IMR-90 (cell line): Measurements from ENCODE around the gene CDC6. TPM values are rescaled to one million over a fixed set of nuclear protein-coding genes. Genes with fewer than 3 reads are reported as not detected.

Experiments
- ATAC-seq: fragments of 200-7000 bp; cut with Tn5 transposase; 2 replicates; pipeline ENCODE4 v1.9.1; 2020; ENCODE audit warnings: low read depth, mild to moderate bottlenecking, moderate library complexity
- BruUV-seq: library from RNA; stranded (reverse); fragments of 400-500 nt; replicated peaks from 2 replicates; lab custom pipeline; 2021; lab: Mats Ljungman, UMichigan
- CTCF ChIA-PET: fragments of 300-600 bp; formaldehyde crosslinking; extraction: SDS; loops from one replicate; lab custom pipeline; 2021; ENCODE audit warnings: antibody characterized with exemption; lab: Yijun Ruan, JAX
- POLR2A ChIA-PET: fragments of 300-600 bp; sonication (Branson Sonifier 250); formaldehyde crosslinking; loops from one replicate; lab custom pipeline; 2022; ENCODE audit warnings: antibody characterized with exemption; ENCODE audit not compliant: unreplicated experiment; lab: Charles Lee
- DNase-seq: peaks from one replicate; pipeline ENCODE4 v3.0.0; 2013
- H2AFZ ChIP-seq: replicated peaks from 2 replicates; pipeline ENCODE3; 2013; ENCODE audit warnings: low read length, mild to moderate bottlenecking; ENCODE audit not compliant: poor library complexity
- H2AK5ac ChIP-seq: 2 replicates; pipeline ENCODE4 v1.6.1; 2013; ENCODE audit warnings: low read depth, low read length, inconsistent platforms
- H2AK9ac ChIP-seq: replicated peaks from 2 replicates; pipeline ENCODE3; 2013; ENCODE audit warnings: mild to moderate bottlenecking, low read depth, low read length, moderate library complexity; ENCODE audit not compliant: poor library complexity
- H2BK120ac ChIP-seq: 2 replicates; pipeline ENCODE4 v1.6.1; 2013; ENCODE audit warnings: low read depth, low read length, inconsistent platforms
- H2BK15ac ChIP-seq: 3 replicates; pipeline ENCODE4 v1.6.1; 2013; ENCODE audit warnings: low read depth, low read length, inconsistent platforms
- H2BK20ac ChIP-seq: 2 replicates; pipeline ENCODE4 v1.6.1; 2013; ENCODE audit warnings: low read depth, mild to moderate bottlenecking, inconsistent platforms, low read length, moderate library complexity
- H2BK5ac ChIP-seq: 2 replicates; pipeline ENCODE4 v1.6.1; 2013; ENCODE audit warnings: mild to moderate bottlenecking, low read depth, low read length, inconsistent platforms; ENCODE audit not compliant: poor library complexity, severe bottlenecking
- H3K14ac ChIP-seq: replicated peaks from 2 replicates; pipeline ENCODE4 v1.6.1; 2013; ENCODE audit warnings: low read depth, low read length, inconsistent platforms
- H3K18ac ChIP-seq: 2 replicates; pipeline ENCODE4 v1.6.1; 2013; ENCODE audit warnings: low read depth, low read length, control low read depth
- H3K23ac ChIP-seq: 2 replicates; pipeline ENCODE4 v1.6.1; 2013; ENCODE audit warnings: low read depth, low read length, inconsistent platforms
- H3K27ac ChIP-seq: 2 replicates; pipeline ENCODE4 v1.5.1; 2013; ENCODE audit warnings: mild to moderate bottlenecking, control low read depth, low read length; ENCODE audit not compliant: insufficient read depth
- H3K27me3 ChIP-seq: 2 replicates; pipeline ENCODE4 v1.6.1; 2013; ENCODE audit warnings: low read length; ENCODE audit not compliant: control insufficient read depth, insufficient read depth
- H3K36me3 ChIP-seq: 2 replicates; pipeline ENCODE4 v1.6.1; 2013; ENCODE audit warnings: low read length, mixed read lengths; ENCODE audit not compliant: control insufficient read depth, insufficient read depth
- H3K4ac ChIP-seq: 2 replicates; pipeline ENCODE4 v1.6.1; 2013; ENCODE audit warnings: low read depth, low read length, inconsistent platforms
- H3K4me1 ChIP-seq: 2 replicates; pipeline ENCODE4 v1.6.1; 2013; ENCODE audit warnings: low read length, mixed read lengths; ENCODE audit not compliant: control insufficient read depth, insufficient read depth
- H3K4me2 ChIP-seq: 2 replicates; pipeline ENCODE4 v1.6.1; 2013; ENCODE audit warnings: low read depth, mild to moderate bottlenecking, control low read depth, low read length, moderate library complexity
- H3K4me3 ChIP-seq: 2 replicates; pipeline ENCODE4 v1.5.1; 2013; ENCODE audit warnings: low read depth, mild to moderate bottlenecking, control low read depth, low read length, moderate library complexity; ENCODE audit not compliant: insufficient read depth
- H3K56ac ChIP-seq: 2 replicates; pipeline ENCODE4 v1.6.1; 2013; ENCODE audit warnings: low read length, inconsistent platforms; ENCODE audit not compliant: insufficient read depth; ENCODE audit errors: extremely low read depth
- H3K79me1 ChIP-seq, 2 experiments: 2 replicates each; pipeline ENCODE4 v1.6.1; 2013; ENCODE audit warnings: low read length in 2 of 2, inconsistent platforms in 1 of 2, low read depth in 1 of 2
- H3K9ac ChIP-seq: 2 replicates; pipeline ENCODE4 v1.6.1; 2013; ENCODE audit warnings: low read depth, low read length, control low read depth
- H3K9me1 ChIP-seq: 2 replicates; pipeline ENCODE4 v1.6.1; 2013; ENCODE audit warnings: low read length, inconsistent platforms; ENCODE audit not compliant: insufficient read depth
- H3K9me3 ChIP-seq: 2 replicates; pipeline ENCODE4 v1.6.1; 2013; ENCODE audit warnings: low read length; ENCODE audit not compliant: control insufficient read depth, insufficient read depth
- H4K20me1 ChIP-seq: 2 replicates; pipeline ENCODE4 v1.6.1; 2013; ENCODE audit warnings: low read length, inconsistent platforms; ENCODE audit not compliant: insufficient read depth
- H4K5ac ChIP-seq: 2 replicates; pipeline ENCODE4 v1.6.1; 2013; ENCODE audit warnings: mild to moderate bottlenecking, low read depth, low read length, control low read depth
- H4K8ac ChIP-seq, 2 experiments: 2 replicates each; pipeline ENCODE4 v1.6.1; 2013; ENCODE audit warnings: low read depth in 2 of 2, low read length in 2 of 2, control low read depth in 1 of 2, inconsistent platforms in 1 of 2
- H4K91ac ChIP-seq: 2 replicates; pipeline ENCODE4 v1.6.1; 2013; ENCODE audit warnings: low read depth, low read length, inconsistent platforms; ENCODE audit not compliant: insufficient read depth
- BHLHE40 ChIP-seq: fragments of 150-350 bp; IDR thresholded peaks from 2 replicates; pipeline ENCODE4 v1.6.1; 2016; ENCODE audit warnings: mild to moderate bottlenecking, low read depth, low read length
- CEBPB ChIP-seq: IDR thresholded peaks from 2 replicates; pipeline ENCODE4 v1.6.1; 2012; ENCODE audit warnings: low read depth, low read length, improper control_type of control experiment
- CHD1 ChIP-seq: IDR thresholded peaks from 2 replicates; pipeline ENCODE4 v1.6.1; 2012; ENCODE audit warnings: low read depth, low read length, improper control_type of control experiment
- CTCF ChIP-seq: conservative IDR thresholded peaks from 2 replicates; pipeline ENCODE4 v1.5.1; 2012; ENCODE audit warnings: mild to moderate bottlenecking, low read depth, low read length, improper control_type of control experiment
- ELK1 ChIP-seq: fragments of 150-350 bp; IDR thresholded peaks from 2 replicates; pipeline ENCODE4 v1.6.1; 2016; ENCODE audit warnings: low read depth, mild to moderate bottlenecking, low read length, moderate library complexity, borderline replicate concordance
- FOS ChIP-seq: fragments of 150-350 bp; IDR thresholded peaks from 2 replicates; pipeline ENCODE4 v1.6.1; 2016; ENCODE audit warnings: low read depth, low read length
- MAFK ChIP-seq: IDR thresholded peaks from 2 replicates; pipeline ENCODE4 v1.6.1; 2012; ENCODE audit warnings: low read depth, low read length, improper control_type of control experiment
- MAZ ChIP-seq: IDR thresholded peaks from 2 replicates; pipeline ENCODE4 v1.6.1; 2012; ENCODE audit warnings: low read depth, mild to moderate bottlenecking, low read length, improper control_type of control experiment, moderate library complexity, borderline replicate concordance
- MXI1 ChIP-seq: IDR thresholded peaks from 2 replicates; pipeline ENCODE4 v1.6.1; 2012; ENCODE audit warnings: low read depth, mild to moderate bottlenecking, low read length, moderate library complexity, borderline replicate concordance
- NFE2L2 ChIP-seq: fragments of 150-350 bp; IDR thresholded peaks from 2 replicates; pipeline ENCODE4 v1.6.1; 2016; ENCODE audit warnings: low read depth, mild to moderate bottlenecking, low read length
- POLR2A ChIP-seq: IDR thresholded peaks from 2 replicates; pipeline ENCODE4 v1.6.1; 2012; ENCODE audit warnings: mild to moderate bottlenecking, low read depth, low read length
- RAD21 ChIP-seq: IDR thresholded peaks from 2 replicates; pipeline ENCODE4 v1.6.1; 2012; ENCODE audit warnings: low read length, improper control_type of control experiment
- RCOR1 ChIP-seq: IDR thresholded peaks from 2 replicates; pipeline ENCODE4 v1.6.1; 2012; ENCODE audit warnings: mild to moderate bottlenecking, low read length, improper control_type of control experiment; ENCODE audit not compliant: insufficient replicate concordance
- RFX5 ChIP-seq: IDR thresholded peaks from 2 replicates; pipeline ENCODE4 v1.8.0; 2012; ENCODE audit warnings: low read depth, mild to moderate bottlenecking, low read length, moderate library complexity
- SMC3 ChIP-seq: fragments of 150-350 bp; IDR thresholded peaks from 2 replicates; pipeline ENCODE4 v1.6.1; 2016; ENCODE audit warnings: low read depth, mild to moderate bottlenecking, antibody characterized with exemption, low read length, moderate library complexity
- USF2 ChIP-seq: fragments of 150-350 bp; IDR thresholded peaks from 2 replicates; pipeline ENCODE4 v1.6.1; 2017; ENCODE audit warnings: mild to moderate bottlenecking, antibody characterized with exemption, low read length, low read depth
- WGBS, 2 experiments: methylation state at CpG; one replicate each; pipeline versions ENCODE4 v1.1.5 to v1.1.7; 2013; ENCODE audit warnings: missing lambda C conversion rate in 2 of 2; ENCODE audit not compliant: insufficient read length in 1 of 2; ENCODE audit errors: extremely low coverage in 2 of 2; 5-methylcytosine and 5-hydroxymethylcytosine counted together
- dilution Hi-C: fragments of 300-500 bp; cut with HindIII; formaldehyde crosslinking; loops from one replicate; pipeline ENCODE4 v1.14.3; 2018; ENCODE audit warnings: low sequenced_read_pairs; ENCODE audit not compliant: unreplicated experiment
- in situ Hi-C: fragments of 300-500 bp; cut with MboI; formaldehyde crosslinking; loops from 3 replicates; pipeline ENCODE4 v1.14.3; 2019; ENCODE audit warnings: low sequenced_read_pairs, inconsistent platforms, mixed read lengths
- intact Hi-C: fragments of 100-400 bp; cut with micrococcal nuclease; formaldehyde crosslinking; loops from 2 replicates; pipeline ENCODE4 v1.10.0; 2022
- polyA plus RNA-seq, 3 experiments: library from polyadenylated mRNA; depleted of rRNA; stranded (reverse); fragments of >200 nt; gene quantifications; 2 replicates each; pipeline ENCODE4 v1.2.3, GENCODE V29; 2012; ENCODE audit warnings: low replicate concordance in 1 of 3
- total RNA-seq: library from RNA; depleted of rRNA; stranded (reverse); fragments of >200 nt; gene quantifications from 2 replicates; pipeline ENCODE4 v1.2.3, GENCODE V29; 2012

Gene CDC6
- total and polyA plus RNA-seq, 2 of the 4 experiments (the other 2 are of a cell fraction), result 15.3 to 25.6 TPM

GRCh38 chr17:40330850-40331470 is 43.3 kb downstream of the CDC6 start:
- Histone ChIP-seq H4K5ac (no peak overlapping the region), H3K36me3 (peaks cover 4% of the 10 kb centered on the region), H3K9me1 (peaks cover 40% of the 10 kb centered on the region), H3K56ac (no peak overlapping the region), H3K9me3 (no peaks in the 10 kb centered on the region), H2AK5ac (no peak overlapping the region), H3K4me2 (no peak overlapping the region), H3K23ac (no peak overlapping the region), H3K4me3 (no peak overlapping the region), H2BK15ac (no peak overlapping the region), H3K79me1 (peaks cover 17 to 94% of the 10 kb centered on the region in 2 experiments), H4K8ac (no peak overlapping the region), H3K4ac (no peak overlapping the region), H2AFZ (no peak overlapping the region), H2BK20ac (no peak overlapping the region), H2AK9ac (peak overlapping the region; percentile 53), H3K9ac (no peak overlapping the region), H3K14ac (no peak overlapping the region), H4K20me1 (peaks cover 47% of the 10 kb centered on the region), H4K91ac (no peak overlapping the region), H3K27me3 (no peaks in the 10 kb centered on the region), H3K4me1 (peaks cover 55% of the 10 kb centered on the region), H2BK120ac (no peak overlapping the region), H3K18ac (no peak overlapping the region), H2BK5ac (no peak overlapping the region), H3K27ac (no peak overlapping the region)
- in situ Hi-C loops (no loop called here), intact Hi-C loops (no loop called here), dilution Hi-C loops (no loop called here)
- DNase-seq (no peak), ATAC-seq (no peak)
- BruUV-seq, result no TSS peak
- ChIA-PET POLR2A (no interaction called here), CTCF (interaction anchor here (0.9 kb wide), 1 partner anchor 46 kb away, joined by 3 read pairs; no protein-coding TSS in a partner anchor)
- no CpG with 5 or more reads among the region's 10 CpGs for WGBS, 2 experiments
- no peak for TF ChIP-seq RAD21
- no peak for TF ChIP-seq MXI1
- TF ChIP-seq POLR2A, result no peak
- no peak for TF ChIP-seq CHD1
- TF ChIP-seq MAFK, result no peak
- no peak for TF ChIP-seq RFX5
- TF ChIP-seq RCOR1, result no peak
- no peak for TF ChIP-seq FOS
- TF ChIP-seq CEBPB, result no peak
- TF ChIP-seq NFE2L2, result no peak
- no peak for TF ChIP-seq ELK1
- TF ChIP-seq CTCF, result no peak
- no peak for TF ChIP-seq USF2
- TF ChIP-seq MAZ, result no peak
- TF ChIP-seq SMC3, result no peak
- no peak for TF ChIP-seq BHLHE40
